Panc1 (cell line): Measurements from ENCODE around the gene LRRC59. TPM values are rescaled to one million over a fixed set of nuclear protein-coding genes. Genes with fewer than 3 reads are reported as not detected.

Experiments
- ATAC-seq: fragments of 200-7000 bp; cut with Tn5 transposase; 2 replicates; pipeline ENCODE4 v1.9.1; 2020; ENCODE audit warnings: mild to moderate bottlenecking, moderate library complexity
- BruUV-seq: library from RNA; stranded (reverse); fragments of 400-500 nt; replicated peaks from 2 replicates; lab custom pipeline; 2021; lab: Mats Ljungman, UMichigan
- CTCF ChIA-PET: fragments of 300-600 bp; sonication (Branson Sonifier 250); formaldehyde crosslinking; loops from one replicate; lab custom pipeline; 2022; ENCODE audit warnings: antibody characterized with exemption; lab: Charles Lee
- POLR2A ChIA-PET: fragments of 300-600 bp; sonication (Branson Sonifier 250); formaldehyde crosslinking; loops from one replicate; lab custom pipeline; 2022; ENCODE audit warnings: antibody characterized with exemption; lab: Charles Lee
- DNase-seq: peaks from one replicate; pipeline ENCODE4 v3.0.0-alpha.2; 2010; ENCODE audit warnings: low read depth, low spot score
- H3K27ac ChIP-seq: 2 replicates; pipeline ENCODE4 v1.5.1; 2011; ENCODE audit warnings: mild to moderate bottlenecking, low read length, inconsistent platforms
- H3K27me3 ChIP-seq: fragments of 200-500 bp; sonication (Bioruptor generic); 2 replicates; pipeline ENCODE4 v1.6.0; 2014; ENCODE audit warnings: low read length, inconsistent platforms; ENCODE audit not compliant: control insufficient read depth, insufficient read depth
- H3K36me3 ChIP-seq: fragments of 200-500 bp; sonication (Bioruptor generic); 2 replicates; pipeline ENCODE4 v1.5.1; 2014; ENCODE audit warnings: inconsistent platforms, mild to moderate bottlenecking, low read length, moderate library complexity; ENCODE audit not compliant: control insufficient read depth, insufficient read depth
- H3K4me1 ChIP-seq: 2 replicates; pipeline ENCODE4 v1.5.1; 2011; ENCODE audit warnings: inconsistent platforms, mild to moderate bottlenecking, low read length, moderate library complexity; ENCODE audit not compliant: control insufficient read depth, insufficient read depth
- H3K4me3 ChIP-seq, 2 experiments: 2 replicates each; pipeline ENCODE4 v1.5.1; 2011 to 2012; ENCODE audit warnings: low read depth in 2 of 2, low read length in 2 of 2, mild to moderate bottlenecking in 2 of 2, inconsistent platforms in 1 of 2, moderate library complexity in 1 of 2
- H3K9me3 ChIP-seq: fragments of 200-500 bp; sonication (Bioruptor generic); 2 replicates; pipeline ENCODE4 v1.5.1; 2014; ENCODE audit warnings: low read depth, mild to moderate bottlenecking, inconsistent platforms, low read length, moderate library complexity; ENCODE audit not compliant: control insufficient read depth, insufficient read depth
- CTCF ChIP-seq: fragments of 450-650 bp; IDR thresholded peaks from 2 replicates; pipeline ENCODE4 v1.5.1; 2017; ENCODE audit warnings: mild to moderate bottlenecking
- POLR2AphosphoS5 ChIP-seq: IDR thresholded peaks from 2 replicates; pipeline ENCODE4 v1.6.1; 2012; ENCODE audit warnings: mild to moderate bottlenecking, low read depth, low read length, moderate library complexity
- REST ChIP-seq, 2 experiments: IDR thresholded peaks; 2 replicates each; pipeline ENCODE4 v1.6.1; 2011 to 2012; ENCODE audit warnings: low read depth in 2 of 2, control low read depth in 1 of 2, low read length in 1 of 2, mild to moderate bottlenecking in 1 of 2, moderate library complexity in 1 of 2; ENCODE audit not compliant: insufficient read depth in 1 of 2
- SIN3A ChIP-seq: IDR thresholded peaks from 2 replicates; pipeline ENCODE4 v1.6.1; 2012; ENCODE audit warnings: low read depth, mild to moderate bottlenecking, low read length, moderate library complexity, borderline replicate concordance; ENCODE audit not compliant: insufficient read depth
- TCF7L2 ChIP-seq: IDR thresholded peaks from 2 replicates; pipeline ENCODE4 v1.6.1; 2011; ENCODE audit warnings: mild to moderate bottlenecking, low read depth, low read length, inconsistent platforms
- in situ Hi-C: cut with HindIII; loops from 2 replicates; pipeline ENCODE4 v1.10.0; 2016; ENCODE audit warnings: low sequenced_read_pairs, low pct_unique_long_range_greater_than_20kb
- intact Hi-C: fragments of 100-400 bp; cut with micrococcal nuclease; formaldehyde crosslinking; loops from one replicate; pipeline ENCODE4 v1.10.0; 2022; ENCODE audit not compliant: unreplicated experiment
- total RNA-seq: library from RNA; stranded (reverse); gene quantifications from one replicate; pipeline ENCODE4 v1.2.1, GENCODE V29; 2021; ENCODE audit not compliant: unreplicated experiment

The LRRC59 gene
- total RNA-seq, 1 experiment from 2014 or later = 167 TPM

GRCh38 chr17:50339381-50339780 is 57.9 kb downstream of the LRRC59 start:
- Histone ChIP-seq H3K27me3 (no peaks in the 10 kb centered on the region; the same call in 1 of the 2 replicates), H3K9me3 (peaks cover 16% of the 10 kb centered on the region), H3K4me3 (no peak overlapping the region), H3K36me3 (no peaks in the 10 kb centered on the region), H3K27ac (no peak overlapping the region), H3K4me1 (no peaks in the 10 kb centered on the region)
- BruUV-seq = no TSS peak
- ChIA-PET POLR2A (no interaction called here), CTCF (no interaction called here)
- in situ Hi-C loops (no loop called here), intact Hi-C loops (no loop called here)
- TF ChIP-seq REST (IDR thresholded peaks at IDR 0.05; ENCODE audit: insufficient read depth in 1 of 2, low read depth in 2 of 2, low read length in 1 of 2) (no peak), CTCF (no peak), SIN3A (no peak), TCF7L2 (no peak), POLR2AphosphoS5 (no peak)
- no peak for DNase-seq
- no peak for ATAC-seq

GRCh38 chr17:50338645-50339044 is 58.7 kb downstream of the LRRC59 start:
- DNase-seq (no peak), ATAC-seq (no peak)
- no TSS peak for BruUV-seq
- no peaks in the 10 kb centered on the region for H3K36me3 ChIP-seq
- in situ Hi-C loops (no loop called here), intact Hi-C loops (no loop called here)
- CTCF ChIA-PET = no interaction called here
- no peak overlapping the region for H3K27ac ChIP-seq
- no peak overlapping the region for H3K4me3 ChIP-seq
- POLR2A ChIA-PET = no interaction called here
- no peaks in the 10 kb centered on the region; the same call in 1 of the 2 replicates for H3K27me3 ChIP-seq
- H3K9me3 ChIP-seq = peaks cover 16% of the 10 kb centered on the region
- no peaks in the 10 kb centered on the region for H3K4me1 ChIP-seq
- TF ChIP-seq SIN3A (no peak), REST (IDR thresholded peaks at IDR 0.05; ENCODE audit: insufficient read depth in 1 of 2, low read depth in 2 of 2, low read length in 1 of 2) (no peak), POLR2AphosphoS5 (no peak), TCF7L2 (no peak), CTCF (no peak)
